ENCODE data around the gene ARMC7. TPM values are rescaled to one million over a fixed set of nuclear protein-coding genes. Genes with fewer than 3 reads are reported as not detected.

Gene ARMC7
- polyA plus RNA-seq, 1 donor from 2014 or later = 3.7 TPM

DNA sequence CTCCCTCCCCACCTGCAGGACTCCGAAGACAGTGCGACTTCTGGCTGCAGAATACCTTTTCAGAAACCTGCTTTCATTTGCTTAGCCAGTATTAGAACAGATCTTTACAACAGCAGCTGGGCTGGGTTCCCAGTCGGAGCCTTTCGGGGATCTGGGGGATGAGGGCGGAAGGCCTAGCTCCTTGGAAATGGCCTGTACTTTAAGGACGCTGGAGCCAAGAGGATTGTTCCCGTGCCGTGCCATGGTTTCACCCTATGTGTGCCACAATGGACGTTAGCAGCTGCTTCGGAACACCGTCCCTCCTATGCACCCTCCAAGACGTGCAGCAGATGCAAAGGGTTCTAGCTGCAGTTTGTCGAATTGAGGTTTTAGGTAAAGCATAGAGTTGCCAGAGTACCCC lies 46.6 kb upstream of the ARMC7 start:
- Histone ChIP-seq H3K9me2 (ENCODE audit: insufficient read depth, low read length) (no peaks in the 10 kb centered on the region), H4K20me1 (ENCODE audit: insufficient read depth) (no peaks in the 10 kb centered on the region)

DNA sequence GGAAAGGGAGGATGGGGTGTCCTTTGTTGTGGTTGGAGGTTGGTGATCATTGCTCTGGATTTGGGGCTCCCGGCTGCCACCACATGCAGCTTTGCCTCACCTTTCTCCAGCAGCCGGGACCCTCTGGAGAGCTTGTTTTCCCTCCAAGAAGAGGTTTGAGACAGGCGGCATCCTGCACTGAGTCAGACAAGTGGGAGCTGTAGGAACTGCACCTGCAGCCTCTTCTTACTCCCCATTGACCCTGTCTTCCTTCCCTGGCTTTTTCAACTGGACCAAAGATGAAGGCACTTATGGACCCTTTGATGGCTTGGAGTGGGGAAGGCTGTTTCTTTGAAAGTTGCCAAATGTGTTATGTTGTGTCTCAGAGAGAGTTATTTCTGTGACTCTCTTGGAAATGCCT lies 46.1 kb upstream of the ARMC7 start:
- no peaks in the 10 kb centered on the region for H4K20me1 ChIP-seq (ENCODE audit: insufficient read depth)
- no peaks in the 10 kb centered on the region for H3K9me2 ChIP-seq (ENCODE audit: insufficient read depth, low read length)
- no peak overlapping the region for H3K27ac ChIP-seq (ENCODE audit: low read length)
- no peaks in the 10 kb centered on the region for H3F3A ChIP-seq (ENCODE audit: insufficient read depth, low read length, poor library complexity, severe bottlenecking)
- no peaks in the 10 kb centered on the region for H3K9me3 ChIP-seq (ENCODE audit: low read length)
- H3K79me2 ChIP-seq (replicated peaks; ENCODE audit: insufficient read depth, low read length) = no peaks in the 10 kb centered on the region
- no peak overlapping the region for H3K4me3 ChIP-seq (ENCODE audit: low read length)
- peaks cover 5% of the 10 kb centered on the region for H3K36me3 ChIP-seq (ENCODE audit: insufficient read depth, low read length)
- no peak overlapping the region for H2AFZ ChIP-seq (ENCODE audit: low read depth, low read length)
- no peaks in the 10 kb centered on the region for H3K27me3 ChIP-seq (ENCODE audit: insufficient read depth, low read depth, low read length)
- H3K9ac ChIP-seq (ENCODE audit: low read length) = no peak overlapping the region
- H3K4me2 ChIP-seq (ENCODE audit: low read length) = no peak overlapping the region
- TF ChIP-seq, protein P1, sequence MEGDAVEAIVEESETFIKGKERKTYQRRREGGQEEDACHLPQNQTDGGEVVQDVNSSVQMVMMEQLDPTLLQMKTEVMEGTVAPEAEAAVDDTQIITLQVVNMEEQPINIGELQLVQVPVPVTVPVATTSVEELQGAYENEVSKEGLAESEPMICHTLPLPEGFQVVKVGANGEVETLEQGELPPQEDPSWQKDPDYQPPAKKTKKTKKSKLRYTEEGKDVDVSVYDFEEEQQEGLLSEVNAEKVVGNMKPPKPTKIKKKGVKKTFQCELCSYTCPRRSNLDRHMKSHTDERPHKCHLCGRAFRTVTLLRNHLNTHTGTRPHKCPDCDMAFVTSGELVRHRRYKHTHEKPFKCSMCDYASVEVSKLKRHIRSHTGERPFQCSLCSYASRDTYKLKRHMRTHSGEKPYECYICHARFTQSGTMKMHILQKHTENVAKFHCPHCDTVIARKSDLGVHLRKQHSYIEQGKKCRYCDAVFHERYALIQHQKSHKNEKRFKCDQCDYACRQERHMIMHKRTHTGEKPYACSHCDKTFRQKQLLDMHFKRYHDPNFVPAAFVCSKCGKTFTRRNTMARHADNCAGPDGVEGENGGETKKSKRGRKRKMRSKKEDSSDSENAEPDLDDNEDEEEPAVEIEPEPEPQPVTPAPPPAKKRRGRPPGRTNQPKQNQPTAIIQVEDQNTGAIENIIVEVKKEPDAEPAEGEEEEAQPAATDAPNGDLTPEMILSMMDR (IDR thresholded peaks at IDR 0.05; ENCODE audit: poor library complexity, severe bottlenecking) = no peak
- TF ChIP-seq EZH2 (IDR thresholded peaks at IDR 0.05; ENCODE audit: borderline replicate concordance, insufficient read depth, low read length, poor library complexity, severe bottlenecking) (no peak), MXI1 (conservative IDR thresholded peaks at IDR 0.05; ENCODE audit: poor library complexity, severe bottlenecking) (no peak), TAF1 (IDR thresholded peaks at IDR 0.05; ENCODE audit: low read depth) (no peak), RAD21 (conservative IDR thresholded peaks at IDR 0.05) (no peak), SMC3 (conservative IDR thresholded peaks at IDR 0.05; ENCODE audit: poor library complexity) (no peak), POLR2AphosphoS5 (IDR thresholded peaks at IDR 0.05) (no peak), EP300 (conservative IDR thresholded peaks at IDR 0.05; ENCODE audit: poor library complexity, severe bottlenecking) (no peak)
- TF ChIP-seq, protein P2, sequence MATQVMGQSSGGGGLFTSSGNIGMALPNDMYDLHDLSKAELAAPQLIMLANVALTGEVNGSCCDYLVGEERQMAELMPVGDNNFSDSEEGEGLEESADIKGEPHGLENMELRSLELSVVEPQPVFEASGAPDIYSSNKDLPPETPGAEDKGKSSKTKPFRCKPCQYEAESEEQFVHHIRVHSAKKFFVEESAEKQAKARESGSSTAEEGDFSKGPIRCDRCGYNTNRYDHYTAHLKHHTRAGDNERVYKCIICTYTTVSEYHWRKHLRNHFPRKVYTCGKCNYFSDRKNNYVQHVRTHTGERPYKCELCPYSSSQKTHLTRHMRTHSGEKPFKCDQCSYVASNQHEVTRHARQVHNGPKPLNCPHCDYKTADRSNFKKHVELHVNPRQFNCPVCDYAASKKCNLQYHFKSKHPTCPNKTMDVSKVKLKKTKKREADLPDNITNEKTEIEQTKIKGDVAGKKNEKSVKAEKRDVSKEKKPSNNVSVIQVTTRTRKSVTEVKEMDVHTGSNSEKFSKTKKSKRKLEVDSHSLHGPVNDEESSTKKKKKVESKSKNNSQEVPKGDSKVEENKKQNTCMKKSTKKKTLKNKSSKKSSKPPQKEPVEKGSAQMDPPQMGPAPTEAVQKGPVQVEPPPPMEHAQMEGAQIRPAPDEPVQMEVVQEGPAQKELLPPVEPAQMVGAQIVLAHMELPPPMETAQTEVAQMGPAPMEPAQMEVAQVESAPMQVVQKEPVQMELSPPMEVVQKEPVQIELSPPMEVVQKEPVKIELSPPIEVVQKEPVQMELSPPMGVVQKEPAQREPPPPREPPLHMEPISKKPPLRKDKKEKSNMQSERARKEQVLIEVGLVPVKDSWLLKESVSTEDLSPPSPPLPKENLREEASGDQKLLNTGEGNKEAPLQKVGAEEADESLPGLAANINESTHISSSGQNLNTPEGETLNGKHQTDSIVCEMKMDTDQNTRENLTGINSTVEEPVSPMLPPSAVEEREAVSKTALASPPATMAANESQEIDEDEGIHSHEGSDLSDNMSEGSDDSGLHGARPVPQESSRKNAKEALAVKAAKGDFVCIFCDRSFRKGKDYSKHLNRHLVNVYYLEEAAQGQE (IDR thresholded peaks at IDR 0.05; ENCODE audit: borderline replicate concordance) = no peak

More for the DNA sequence above, 46.6 kb upstream of the ARMC7 start:
- peaks cover 5% of the 10 kb centered on the region for H3K36me3 ChIP-seq (ENCODE audit: insufficient read depth, low read length)
- no peak overlapping the region for H3K9ac ChIP-seq (ENCODE audit: low read length)
- no peak overlapping the region for H3K4me2 ChIP-seq (ENCODE audit: low read length)
- H2AFZ ChIP-seq (ENCODE audit: low read depth, low read length) = no peak overlapping the region
- no peaks in the 10 kb centered on the region for H3K79me2 ChIP-seq (replicated peaks; ENCODE audit: insufficient read depth, low read length)
- no peak overlapping the region for H3K27ac ChIP-seq (ENCODE audit: low read length)
- no peak overlapping the region for H3K4me3 ChIP-seq (ENCODE audit: low read length)
- H3K9me3 ChIP-seq (ENCODE audit: low read length) = no peaks in the 10 kb centered on the region
- TF ChIP-seq EZH2 (IDR thresholded peaks at IDR 0.05; ENCODE audit: borderline replicate concordance, insufficient read depth, low read length, poor library complexity, severe bottlenecking) = no peak
- no peak for TF ChIP-seq POLR2AphosphoS5 (IDR thresholded peaks at IDR 0.05)
- TF ChIP-seq, protein P2 (IDR thresholded peaks at IDR 0.05; ENCODE audit: borderline replicate concordance) = no peak
- TF ChIP-seq MXI1 (conservative IDR thresholded peaks at IDR 0.05; ENCODE audit: poor library complexity, severe bottlenecking) = no peak
- no peak for TF ChIP-seq RAD21 (conservative IDR thresholded peaks at IDR 0.05)
- TF ChIP-seq EP300 (conservative IDR thresholded peaks at IDR 0.05; ENCODE audit: poor library complexity, severe bottlenecking) = no peak
- TF ChIP-seq, protein P1 (IDR thresholded peaks at IDR 0.05; ENCODE audit: poor library complexity, severe bottlenecking) = no peak
- TF ChIP-seq SMC3 (conservative IDR thresholded peaks at IDR 0.05; ENCODE audit: poor library complexity) = no peak
- TF ChIP-seq TAF1 (IDR thresholded peaks at IDR 0.05; ENCODE audit: low read depth) = no peak
- no peaks in the 10 kb centered on the region for H3F3A ChIP-seq (ENCODE audit: insufficient read depth, low read length, poor library complexity, severe bottlenecking)
- no peaks in the 10 kb centered on the region for H3K27me3 ChIP-seq (ENCODE audit: insufficient read depth, low read depth, low read length)

All from neural cell (in vitro differentiated cells).